ENCODE data around the gene HAAO.

The HAAO gene

GRCh38 chr2:42792087-42792582, 248 bp downstream of the HAAO start:
- DNase-seq, result no peak

DNA sequence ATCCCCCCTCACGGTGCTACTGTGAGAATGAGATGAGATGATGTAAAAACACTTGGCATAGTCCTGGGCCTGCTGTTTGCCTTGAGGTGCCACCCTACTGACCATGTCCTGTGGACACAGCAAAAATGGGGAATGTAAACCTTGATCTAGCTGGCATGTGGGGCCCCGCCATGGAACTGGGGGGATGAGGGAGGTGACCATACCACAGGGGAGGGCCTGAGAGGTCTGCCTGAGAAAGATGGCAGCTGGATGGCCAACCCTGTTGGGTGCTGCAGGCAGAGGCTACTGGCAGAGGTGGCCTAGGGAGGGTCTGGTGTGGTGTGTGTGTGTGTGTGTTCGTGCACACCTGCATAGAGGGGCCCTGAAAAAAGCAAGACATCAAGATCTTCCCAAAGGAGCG, 777 bp downstream of the HAAO start:
- no peak for DNase-seq

GRCh38 chr2:42789751-42790150, 2.6 kb downstream of the HAAO start:
- DNase-seq, result no peak

GRCh38 chr2:42788882-42789281, 3.5 kb downstream of the HAAO start:
- DNase-seq, result no peak

DNA sequence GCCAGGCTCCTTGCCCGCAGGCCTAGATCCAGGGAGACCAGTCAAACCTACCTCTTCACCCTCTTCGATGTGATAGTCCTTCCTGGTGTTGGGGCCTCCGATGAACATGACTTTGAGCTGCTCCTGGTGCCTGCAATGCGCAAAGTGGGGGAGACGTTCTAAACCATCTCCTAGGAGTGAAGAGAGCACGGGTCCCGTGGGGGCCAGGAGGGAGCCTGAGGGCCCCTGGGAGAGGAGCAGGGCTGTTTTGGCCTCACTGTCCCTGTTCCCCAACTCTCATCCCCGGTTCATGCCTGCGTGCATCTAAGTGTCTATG, 3.9 kb downstream of the HAAO start:
- no peak for DNase-seq

DNA sequence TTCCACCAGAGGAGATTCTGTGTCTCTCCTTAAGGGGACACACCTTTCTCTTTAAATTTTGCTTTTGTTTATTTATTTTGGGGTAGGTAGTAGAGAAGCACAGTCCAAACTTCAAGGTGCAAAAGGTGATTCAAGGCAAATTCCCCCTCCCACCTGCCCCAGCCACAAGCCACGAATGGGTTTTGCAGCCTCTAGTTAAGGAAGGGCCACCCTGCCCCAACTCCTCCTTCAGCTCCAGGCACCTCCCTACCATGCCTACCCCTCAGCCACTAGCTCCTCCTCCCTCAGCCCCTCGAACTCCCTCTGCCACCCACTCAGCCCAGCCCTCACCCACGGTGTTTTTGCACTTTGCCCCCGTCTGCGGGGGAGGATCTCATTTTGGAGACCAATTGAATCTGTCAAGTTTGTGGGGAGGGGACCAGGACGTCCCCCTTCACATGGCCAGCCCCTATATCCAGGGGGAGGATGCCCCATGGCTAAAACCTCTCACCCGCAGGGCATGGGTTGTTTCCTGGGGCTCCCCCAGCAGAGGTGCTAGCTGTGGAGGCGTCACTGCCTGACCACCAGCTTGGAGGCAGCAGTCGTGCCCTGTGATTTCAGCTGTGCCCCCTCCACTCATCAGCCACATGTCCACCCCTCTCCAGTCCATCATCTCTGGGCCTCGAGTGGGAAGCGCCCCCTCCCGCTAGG, 4.5 kb downstream of the HAAO start:
- no peak for DNase-seq

DNA sequence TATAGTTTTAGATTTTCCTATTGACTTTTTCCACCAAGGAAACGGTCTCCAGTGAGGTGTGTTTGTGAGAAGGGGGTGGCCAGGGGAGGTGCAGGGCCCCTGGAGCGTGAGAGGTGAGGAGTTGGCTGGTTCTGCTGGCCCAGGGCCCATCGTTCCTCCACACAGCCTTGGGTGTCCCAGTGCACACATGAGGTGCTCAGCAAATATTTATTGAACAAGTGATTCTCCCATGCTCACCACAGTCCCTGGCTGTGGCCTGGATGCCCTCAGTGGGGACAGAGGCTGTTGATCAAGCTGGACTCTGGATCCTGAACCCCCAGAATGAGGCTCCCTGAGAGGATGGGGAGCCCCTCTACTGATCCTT, 5.0 kb downstream of the HAAO start:
- DNase-seq, result no peak

DNA sequence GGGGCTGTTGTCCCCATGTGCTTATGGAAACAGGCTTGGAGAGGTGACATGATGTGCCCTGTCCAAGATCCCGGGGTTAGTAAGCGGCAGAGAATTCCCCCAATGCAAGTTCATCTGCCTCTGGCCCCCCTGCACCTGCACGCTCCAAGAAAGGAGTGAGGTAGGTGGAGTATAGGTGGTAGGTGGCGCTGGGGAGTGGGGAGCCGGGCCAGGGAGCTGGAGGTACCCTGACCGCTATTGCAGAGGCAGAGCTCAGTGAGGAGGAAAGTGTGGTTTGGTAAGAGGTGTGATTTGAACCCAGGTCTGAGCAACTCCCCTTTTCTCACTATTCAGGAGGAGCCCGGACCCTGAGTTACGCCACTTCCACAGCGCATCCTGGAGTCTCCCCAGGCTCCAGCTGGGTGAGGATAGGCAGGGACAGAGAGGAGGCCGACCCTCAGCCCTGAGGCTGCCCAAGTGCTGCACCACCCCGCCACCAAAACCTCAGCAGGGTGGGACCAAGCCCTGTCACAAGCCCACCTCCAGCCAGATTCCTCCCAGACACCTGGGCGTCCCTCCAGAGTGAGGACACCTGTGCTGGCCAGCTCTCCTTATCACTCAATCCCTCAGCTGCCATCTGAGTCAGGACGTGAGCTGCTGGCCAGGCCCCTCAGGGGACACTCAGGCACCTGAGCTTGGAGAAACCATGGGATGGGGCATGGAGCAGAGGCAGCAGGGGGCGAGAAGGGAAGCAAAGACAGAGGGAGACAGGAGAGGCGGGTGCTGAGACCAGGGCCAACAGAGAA, 5.6 kb downstream of the HAAO start:
- DNase-seq, result no peak

GRCh38 chr2:42784204-42784880, 8.0 kb downstream of the HAAO start:
- no peak for DNase-seq

GRCh38 chr2:42783511-42783910, 8.9 kb downstream of the HAAO start:
- DNase-seq, result no peak

DNA sequence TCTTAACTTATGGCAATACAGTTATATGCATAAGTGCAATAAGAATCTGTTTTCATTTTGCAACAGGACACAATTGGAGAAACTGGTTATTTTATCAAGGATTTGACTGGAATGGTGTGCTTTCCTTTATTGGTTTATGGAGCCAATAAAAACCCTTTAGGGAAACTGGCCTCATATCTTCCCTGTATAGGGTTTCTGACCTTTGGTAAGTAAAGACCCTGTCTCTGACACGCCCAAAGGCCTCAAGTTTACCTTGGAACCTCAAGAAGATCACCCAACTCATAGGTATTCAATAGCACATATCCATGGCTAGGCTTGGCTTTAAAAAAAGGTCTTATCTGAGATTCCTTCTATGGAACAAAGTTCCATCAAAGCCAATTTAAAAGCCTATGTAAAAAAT, 11.2 kb downstream of the HAAO start:
- no peak for DNase-seq

- DNase-seq, result no peak
Measured at GRCh38 chr2:42777883-42778805, 14.2 kb downstream of the HAAO start.

- DNase-seq, result no peak
Measured at GRCh38 chr2:42775810-42776209, 16.6 kb downstream of the HAAO start.

DNA sequence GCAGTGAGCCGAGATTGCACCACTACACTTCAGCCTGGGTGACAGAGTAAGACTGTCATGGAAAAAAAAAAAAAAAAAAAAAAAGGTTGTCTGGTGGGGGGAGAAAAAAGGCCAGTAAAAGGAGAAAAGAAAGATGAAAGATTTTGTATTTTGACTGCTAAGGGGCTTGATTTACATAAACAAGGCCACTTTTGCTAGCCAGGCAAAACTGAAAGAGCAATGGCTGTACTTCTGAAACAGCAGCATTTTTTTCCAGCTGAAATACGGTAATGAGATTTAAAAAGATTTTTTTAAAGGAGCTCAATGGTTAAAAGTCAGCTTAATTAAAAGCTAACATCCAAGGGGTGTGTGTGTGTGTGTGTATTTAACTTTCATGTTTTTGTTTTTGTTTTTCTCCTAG, 17.2 kb downstream of the HAAO start:
- no peak for DNase-seq

DNA sequence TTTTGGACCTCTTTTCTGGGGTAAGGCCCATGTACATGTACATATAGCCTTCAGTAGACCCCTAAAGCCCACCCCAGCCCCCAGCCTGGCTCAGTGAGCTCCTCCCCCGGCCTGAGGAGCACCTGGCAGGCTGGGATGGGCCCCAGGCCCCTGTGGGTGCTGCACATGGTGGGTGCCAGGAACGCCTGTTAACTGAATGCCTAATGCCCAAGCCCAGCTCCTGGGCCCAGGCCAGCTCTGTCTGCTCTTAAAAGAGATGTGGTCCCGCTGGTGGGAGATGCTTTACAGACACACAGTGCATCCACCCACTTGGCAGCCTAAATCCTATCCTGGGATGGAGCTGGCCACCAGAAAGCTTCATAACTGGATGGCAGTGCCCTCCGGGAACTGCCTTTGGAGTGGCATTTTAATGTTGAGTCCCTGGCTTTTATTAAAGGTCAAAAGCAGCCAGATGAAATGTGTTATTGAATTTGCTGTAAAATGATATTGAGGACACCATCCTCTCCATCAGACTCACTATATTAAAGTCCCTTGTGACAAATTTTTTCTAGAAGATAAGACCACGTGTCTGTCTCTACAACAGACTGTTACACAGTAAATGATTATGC, 20.7 kb downstream of the HAAO start:
- no peak for DNase-seq

GRCh38 chr2:42770288-42771131, 21.9 kb downstream of the HAAO start:
- peak; percentile 26 for DNase-seq

- no peak for DNase-seq
Measured at GRCh38 chr2:42769583-42770287, 22.6 kb downstream of the HAAO start.

DNA sequence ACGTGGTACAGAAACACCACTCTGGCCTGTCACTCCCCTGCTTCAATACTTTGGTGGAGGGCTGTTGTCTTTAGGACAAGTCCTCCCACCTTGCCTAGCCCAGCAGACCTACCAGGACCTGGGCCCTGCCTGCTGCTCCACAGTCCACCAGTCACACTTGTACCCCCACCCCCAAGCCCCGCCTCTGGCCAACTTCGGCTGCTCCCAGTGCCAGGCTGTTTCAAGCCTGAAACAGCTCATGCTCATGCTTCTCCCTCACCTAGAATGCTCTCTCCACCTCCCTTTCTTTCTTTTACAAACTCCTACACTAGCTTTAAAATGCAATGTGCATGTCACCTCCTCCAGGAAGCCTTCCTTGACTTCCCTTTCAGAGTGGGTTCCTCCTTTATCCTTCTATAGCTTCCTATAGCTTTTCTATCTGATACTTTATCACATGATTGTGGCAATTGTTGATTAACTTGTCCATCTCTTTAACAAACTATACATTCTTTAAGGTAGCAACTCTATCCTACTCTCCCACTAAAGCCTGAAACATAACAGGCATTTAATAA, 23.6 kb downstream of the HAAO start:
- no peak for DNase-seq

GRCh38 chr2:42767899-42768705, 24.3 kb downstream of the HAAO start:
- no peak for DNase-seq
